ENCODE measurements around the gene CCDC70. TPM values are rescaled to one million over a fixed set of nuclear protein-coding genes. Genes with fewer than 3 reads are reported as not detected.
A peak's percentile ranks its signal among the peaks of the same experiment; 100 is the strongest.

CCDC70 gene
- total RNA-seq, 6 donors from 2014 or later, result not detected

GRCh38 chr13:51819544-51819943 is 42.2 kb upstream of the CCDC70 start:
- Histone ChIP-seq H3K4me3 (no peak overlapping the region), H3K4me1 (peaks cover 4 to 25% (median 16%) of the 10 kb centered on the region in 4 donors), H3K36me3 (no peaks in the 10 kb centered on the region), H3K27me3 (no peaks in the 10 kb centered on the region), H3K27ac (no peak overlapping the region), H3K9me3 (no peaks in the 10 kb centered on the region)
- ATAC-seq (ENCODE audit: low FRiP score in 2 of 2), result no peak
- no peak for DNase-seq
- WGBS, 2 donors, result 84 to 85% methylated on average over 3 of the region's 3 CpGs
- TF ChIP-seq, protein P1, sequence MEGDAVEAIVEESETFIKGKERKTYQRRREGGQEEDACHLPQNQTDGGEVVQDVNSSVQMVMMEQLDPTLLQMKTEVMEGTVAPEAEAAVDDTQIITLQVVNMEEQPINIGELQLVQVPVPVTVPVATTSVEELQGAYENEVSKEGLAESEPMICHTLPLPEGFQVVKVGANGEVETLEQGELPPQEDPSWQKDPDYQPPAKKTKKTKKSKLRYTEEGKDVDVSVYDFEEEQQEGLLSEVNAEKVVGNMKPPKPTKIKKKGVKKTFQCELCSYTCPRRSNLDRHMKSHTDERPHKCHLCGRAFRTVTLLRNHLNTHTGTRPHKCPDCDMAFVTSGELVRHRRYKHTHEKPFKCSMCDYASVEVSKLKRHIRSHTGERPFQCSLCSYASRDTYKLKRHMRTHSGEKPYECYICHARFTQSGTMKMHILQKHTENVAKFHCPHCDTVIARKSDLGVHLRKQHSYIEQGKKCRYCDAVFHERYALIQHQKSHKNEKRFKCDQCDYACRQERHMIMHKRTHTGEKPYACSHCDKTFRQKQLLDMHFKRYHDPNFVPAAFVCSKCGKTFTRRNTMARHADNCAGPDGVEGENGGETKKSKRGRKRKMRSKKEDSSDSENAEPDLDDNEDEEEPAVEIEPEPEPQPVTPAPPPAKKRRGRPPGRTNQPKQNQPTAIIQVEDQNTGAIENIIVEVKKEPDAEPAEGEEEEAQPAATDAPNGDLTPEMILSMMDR (IDR thresholded peaks at IDR 0.05), result no peak
- TF ChIP-seq POLR2AphosphoS5 (IDR thresholded peaks at IDR 0.05) (no peak), EP300 (IDR thresholded peaks at IDR 0.05) (no peak)

- Histone ChIP-seq H3K36me3 (no peaks in the 10 kb centered on the region), H3K4me3 (no peak overlapping the region), H3K27me3 (no peaks in the 10 kb centered on the region), H3K9me3 (no peaks in the 10 kb centered on the region), H3K27ac (no peak overlapping the region), H3K4me1 (peaks cover 0 to 26% (median 13%) of the 10 kb centered on the region in 4 donors)
- 90 to 93% methylated on average over 4 of the region's 4 CpGs for WGBS, 2 donors
- ATAC-seq (ENCODE audit: low FRiP score in 2 of 2) (no peak), DNase-seq (no peak)
- TF ChIP-seq EP300 (IDR thresholded peaks at IDR 0.05), result no peak
- TF ChIP-seq, protein P1 (IDR thresholded peaks at IDR 0.05), result no peak
- no peak for TF ChIP-seq POLR2A (IDR thresholded peaks at IDR 0.05)
- no peak for TF ChIP-seq POLR2AphosphoS5 (IDR thresholded peaks at IDR 0.05)
Observed at GRCh38 chr13:51820016-51820597, 41.7 kb upstream of the CCDC70 start.

DNA sequence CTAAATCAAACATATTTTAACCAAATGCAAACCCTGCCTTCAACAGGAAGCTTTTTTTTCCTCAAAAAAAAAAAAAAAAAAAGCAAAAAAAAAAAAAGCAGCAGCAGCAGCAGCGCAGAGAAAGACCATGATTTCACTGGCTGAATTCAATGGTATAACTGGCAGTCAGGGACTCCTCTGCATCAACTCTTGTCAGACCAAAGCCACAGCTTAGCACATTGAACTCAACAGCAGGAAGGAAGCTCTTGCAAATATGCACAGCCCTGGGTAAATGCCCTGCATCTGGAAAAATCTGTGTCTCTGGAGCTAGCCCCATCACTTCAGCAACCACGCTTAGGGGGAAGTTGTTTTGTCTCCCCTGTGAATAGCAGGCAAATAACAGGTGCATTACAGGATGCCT is 40.2 kb upstream of the CCDC70 start:
- ATAC-seq (ENCODE audit: low FRiP score in 2 of 2) (peak in 1 of 2 donors; percentile 12), DNase-seq (no peak)
- Histone ChIP-seq H3K36me3 (no peaks in the 10 kb centered on the region), H3K27me3 (no peaks in the 10 kb centered on the region), H3K4me1 (peaks cover 0 to 35% (median 12%) of the 10 kb centered on the region in 4 donors), H3K9me3 (no peaks in the 10 kb centered on the region), H3K27ac (peak overlapping the region in 3 of 4 donors; percentile 46 to 76 (median 63)), H3K4me3 (no peak overlapping the region)
- TF ChIP-seq POLR2A (IDR thresholded peaks at IDR 0.05) (no peak), EP300 (IDR thresholded peaks at IDR 0.05) (no peak), POLR2AphosphoS5 (IDR thresholded peaks at IDR 0.05) (no peak)
- TF ChIP-seq, protein P1 (IDR thresholded peaks at IDR 0.05), result no peak
- 27 to 50% methylated on average over 2 of the region's 2 CpGs for WGBS, 2 donors

GRCh38 chr13:51822106-51822815 is 39.5 kb upstream of the CCDC70 start:
- H3K4me1 ChIP-seq, result peaks cover 0 to 40% (median 13%) of the 10 kb centered on the region in 4 donors
- no peaks in the 10 kb centered on the region for H3K36me3 ChIP-seq
- DNase-seq, result no peak
- no peak overlapping the region for H3K4me3 ChIP-seq
- ATAC-seq (ENCODE audit: low FRiP score in 2 of 2), result no peak
- TF ChIP-seq EP300 (IDR thresholded peaks at IDR 0.05) (no peak), POLR2A (IDR thresholded peaks at IDR 0.05) (no peak), POLR2AphosphoS5 (IDR thresholded peaks at IDR 0.05) (no peak)
- TF ChIP-seq, protein P1 (IDR thresholded peaks at IDR 0.05), result no peak
- 59 to 78% methylated on average over 13 of the region's 13 CpGs for WGBS, 2 donors
- peak overlapping the region in 3 of 4 donors; percentile 46 to 76 (median 63) for H3K27ac ChIP-seq
- no peaks in the 10 kb centered on the region for H3K27me3 ChIP-seq
- no peaks in the 10 kb centered on the region for H3K9me3 ChIP-seq
